Measurements from ENCODE around the gene WFS1.

Gene WFS1

DNA sequence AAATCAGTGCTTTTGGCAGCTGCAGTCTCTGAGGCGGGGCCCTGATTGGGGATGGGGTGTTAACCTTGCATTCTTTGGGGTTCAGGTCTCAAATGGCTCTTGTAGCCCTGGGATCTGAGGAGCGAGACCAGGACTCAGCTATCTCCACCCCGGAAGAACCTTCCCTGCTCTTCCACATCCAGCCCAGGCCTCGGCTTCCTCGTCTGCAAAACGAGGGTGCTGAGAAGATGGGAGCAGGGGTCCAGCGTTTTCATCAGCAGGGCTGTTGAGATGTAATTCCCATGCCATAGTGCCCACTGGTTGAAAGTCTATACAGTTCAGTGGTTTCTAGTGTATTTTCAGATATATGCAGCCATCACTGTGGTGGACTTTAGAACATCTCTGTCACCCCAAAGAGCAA is 34.6 kb upstream of the WFS1 start:
- FAIRE-seq = no peak
- no peak for TF ChIP-seq POLR2AphosphoS5 (IDR thresholded peaks at IDR 0.05; ENCODE audit: low read depth, low read length)
- no peak for TF ChIP-seq POU2F2 (IDR thresholded peaks at IDR 0.05; ENCODE audit: low read depth, low read length)
- TF ChIP-seq POLR2A (IDR thresholded peaks at IDR 0.05; ENCODE audit: low read depth, low read length) = no peak
- TF ChIP-seq SPI1 (IDR thresholded peaks at IDR 0.05; ENCODE audit: low read depth, low read length) = no peak
- TF ChIP-seq PAX5 (IDR thresholded peaks at IDR 0.05; ENCODE audit: insufficient read depth, low read length, severe bottlenecking) = no peak
- DNase-seq (ENCODE audit: insufficient read length, low spot score) = no peak

DNA sequence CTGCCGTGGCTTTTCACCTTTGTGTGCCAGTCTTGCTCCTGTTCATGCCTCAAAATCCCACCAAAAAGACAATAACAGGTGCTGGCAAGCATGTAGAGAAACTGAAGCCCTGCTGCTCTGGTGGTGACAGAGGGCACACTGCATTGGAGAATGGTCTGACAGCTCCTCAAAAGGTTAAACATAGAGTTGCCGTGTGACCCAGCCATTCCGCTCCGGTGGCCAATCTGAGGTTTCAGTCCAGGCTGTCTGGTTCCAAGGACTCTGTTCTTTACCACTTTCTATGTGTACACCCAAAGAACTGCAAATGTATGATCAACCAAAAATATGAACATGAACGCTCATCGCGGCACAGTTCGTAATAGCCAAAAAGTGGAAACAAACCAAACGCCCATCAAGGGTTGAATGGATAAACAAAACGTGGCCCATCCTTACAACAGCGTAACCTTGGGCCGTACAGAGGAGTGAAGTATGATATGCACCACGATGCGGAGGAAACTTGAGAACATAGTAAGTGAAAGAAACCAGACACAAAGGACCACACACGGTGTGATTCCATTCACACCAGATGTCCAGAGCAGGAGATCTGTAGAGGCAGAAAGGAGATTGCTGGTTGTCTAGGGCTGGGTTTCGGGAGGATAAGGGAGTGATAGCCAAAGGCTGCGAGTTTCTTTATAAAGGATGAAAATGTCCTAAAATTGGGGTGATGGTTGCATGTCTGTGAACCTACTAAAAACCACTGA is 33.6 kb upstream of the WFS1 start:
- TF ChIP-seq SPI1 (IDR thresholded peaks at IDR 0.05; ENCODE audit: low read depth, low read length) = no peak
- TF ChIP-seq POU2F2 (IDR thresholded peaks at IDR 0.05; ENCODE audit: low read depth, low read length) = no peak
- no peak for TF ChIP-seq TAF1 (IDR thresholded peaks at IDR 0.05; ENCODE audit: low read depth, low read length)
- TF ChIP-seq POLR2A (IDR thresholded peaks at IDR 0.05; ENCODE audit: low read depth, low read length) = no peak
- TF ChIP-seq POLR2AphosphoS5 (IDR thresholded peaks at IDR 0.05; ENCODE audit: low read depth, low read length) = no peak
- no peak for TF ChIP-seq PAX5 (IDR thresholded peaks at IDR 0.05; ENCODE audit: insufficient read depth, low read length, severe bottlenecking)
- FAIRE-seq = no peak
- no peak for DNase-seq (ENCODE audit: insufficient read length, low spot score)

DNA sequence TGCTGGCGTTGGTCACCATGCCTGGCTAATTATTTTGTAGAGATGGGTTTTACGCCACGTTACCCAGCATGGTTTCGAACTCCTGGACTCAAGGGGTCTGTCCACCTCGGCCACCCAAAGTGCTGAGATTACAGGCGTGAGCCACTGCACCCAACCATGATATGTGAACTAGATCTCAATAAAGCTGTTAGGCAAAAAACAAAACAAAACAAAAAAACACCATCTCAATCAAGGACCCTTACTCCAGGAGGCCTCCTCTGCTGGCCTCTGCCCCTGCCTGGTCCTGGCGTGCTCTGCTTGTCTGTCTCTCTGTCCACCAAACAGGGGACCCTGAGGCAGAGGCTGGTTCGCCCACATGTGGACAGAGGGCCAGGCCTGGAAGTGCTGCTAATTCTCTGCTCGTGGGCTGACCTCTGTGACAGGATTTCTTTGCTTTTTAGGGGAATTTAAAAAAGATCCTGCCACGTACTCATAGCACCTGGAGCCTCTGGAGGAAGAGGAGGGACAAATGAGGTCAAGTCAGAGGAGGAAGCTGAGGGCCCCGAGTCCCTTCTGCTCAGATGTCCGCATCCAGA is 32.7 kb upstream of the WFS1 start:
- no peak for FAIRE-seq
- TF ChIP-seq SPI1 (IDR thresholded peaks at IDR 0.05; ENCODE audit: low read depth, low read length) (no peak), PAX5 (IDR thresholded peaks at IDR 0.05; ENCODE audit: insufficient read depth, low read length, severe bottlenecking) (no peak), POLR2AphosphoS5 (IDR thresholded peaks at IDR 0.05; ENCODE audit: low read depth, low read length) (no peak)
- no peak for DNase-seq (ENCODE audit: insufficient read length, low spot score)

DNA sequence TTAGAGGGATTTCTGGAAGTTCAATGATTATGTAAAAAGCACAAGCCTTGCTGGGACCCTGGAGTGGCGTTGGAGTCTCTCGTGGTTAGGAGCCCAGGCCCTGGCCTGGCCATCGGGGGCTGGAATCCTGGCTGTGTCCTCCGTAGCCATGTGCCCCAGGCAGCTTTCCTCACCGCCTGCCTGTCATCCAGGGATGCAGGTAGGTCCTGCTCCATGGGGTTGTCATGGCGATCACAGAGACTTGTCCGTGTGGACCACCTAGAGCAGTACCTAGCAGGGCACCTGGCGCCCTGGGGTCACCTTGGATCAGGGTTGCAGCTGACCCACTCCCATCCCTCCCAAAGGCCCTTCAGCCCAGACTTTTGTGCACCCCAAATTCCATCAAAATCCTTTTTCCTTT is 30.2 kb upstream of the WFS1 start:
- TF ChIP-seq POU2F2 (IDR thresholded peaks at IDR 0.05; ENCODE audit: low read depth, low read length) (no peak), POLR2AphosphoS5 (IDR thresholded peaks at IDR 0.05; ENCODE audit: low read depth, low read length) (no peak), POLR2A (IDR thresholded peaks at IDR 0.05; ENCODE audit: low read depth, low read length) (no peak), TAF1 (IDR thresholded peaks at IDR 0.05; ENCODE audit: low read depth, low read length) (no peak), PAX5 (IDR thresholded peaks at IDR 0.05; ENCODE audit: insufficient read depth, low read length, severe bottlenecking) (no peak), SPI1 (IDR thresholded peaks at IDR 0.05; ENCODE audit: low read depth, low read length) (no peak)
- DNase-seq (ENCODE audit: insufficient read length, low spot score) = no peak
- no peak for FAIRE-seq

DNA sequence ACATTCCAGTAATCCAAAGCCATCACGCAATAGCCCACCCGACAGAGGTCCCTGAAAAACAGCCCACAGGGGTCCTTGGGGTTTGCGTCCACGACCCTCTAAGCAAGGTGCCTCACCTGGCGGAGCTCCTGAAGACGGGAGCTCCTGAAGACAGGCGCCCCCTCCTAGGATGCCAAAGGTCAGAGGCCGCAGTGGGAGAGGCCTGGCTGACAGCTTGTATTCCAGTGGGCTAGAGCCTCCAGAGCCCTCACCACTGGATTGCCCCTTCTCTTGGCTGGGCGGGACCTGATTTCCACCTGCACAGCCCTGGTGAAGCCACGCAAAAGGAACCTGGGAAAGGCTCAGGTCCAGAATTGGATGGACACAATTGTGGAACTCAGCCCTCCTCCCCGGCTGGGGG is 29.7 kb upstream of the WFS1 start:
- no peak for FAIRE-seq
- DNase-seq (ENCODE audit: insufficient read length, low spot score) = no peak
- TF ChIP-seq POLR2AphosphoS5 (IDR thresholded peaks at IDR 0.05; ENCODE audit: low read depth, low read length) = no peak
- TF ChIP-seq POU2F2 (IDR thresholded peaks at IDR 0.05; ENCODE audit: low read depth, low read length) = no peak
- no peak for TF ChIP-seq POLR2A (IDR thresholded peaks at IDR 0.05; ENCODE audit: low read depth, low read length)
- TF ChIP-seq SPI1 (IDR thresholded peaks at IDR 0.05; ENCODE audit: low read depth, low read length) = no peak
- TF ChIP-seq TAF1 (IDR thresholded peaks at IDR 0.05; ENCODE audit: low read depth, low read length) = no peak
- TF ChIP-seq PAX5 (IDR thresholded peaks at IDR 0.05; ENCODE audit: insufficient read depth, low read length, severe bottlenecking) = no peak

DNA sequence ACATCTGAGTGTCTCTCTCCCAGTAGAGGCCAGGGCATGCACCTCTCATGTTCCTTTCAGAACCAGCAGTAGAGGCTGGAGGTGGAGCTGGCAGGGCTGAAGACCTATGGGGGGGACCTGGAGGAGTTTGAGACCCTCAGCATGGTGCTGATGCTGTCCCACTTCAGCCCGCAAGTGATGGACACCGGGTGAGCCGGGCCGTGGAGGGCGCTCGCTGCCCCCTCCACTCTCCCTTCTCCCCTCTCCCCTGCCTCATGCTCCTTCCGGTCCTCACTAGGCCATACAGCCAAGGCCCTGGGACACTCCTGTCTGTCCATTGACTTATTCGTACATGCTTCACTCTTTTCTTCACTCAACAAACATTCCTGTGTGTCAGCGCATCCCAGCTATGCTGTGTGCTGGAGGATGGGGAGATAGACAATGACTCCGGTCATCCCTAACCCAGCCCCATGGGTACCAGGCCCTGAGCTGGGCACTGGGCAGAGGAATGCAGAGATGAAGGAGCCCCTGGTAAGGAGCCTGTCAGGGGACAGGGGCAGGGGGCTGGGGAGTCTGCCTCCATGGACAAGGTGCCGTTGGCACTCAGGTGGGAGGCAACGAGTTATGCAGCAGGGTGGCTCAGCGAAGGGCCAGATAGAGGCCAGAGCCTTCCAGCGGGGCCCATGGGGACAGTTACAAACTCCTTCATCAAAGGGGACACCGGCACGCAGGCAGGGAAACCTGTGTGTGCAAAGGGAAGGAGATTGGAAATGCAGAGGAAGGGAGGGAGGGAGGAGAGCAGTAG is 28.4 kb upstream of the WFS1 start:
- no peak for TF ChIP-seq POU2F2 (IDR thresholded peaks at IDR 0.05; ENCODE audit: low read depth, low read length)
- no peak for TF ChIP-seq TAF1 (IDR thresholded peaks at IDR 0.05; ENCODE audit: low read depth, low read length)
- no peak for TF ChIP-seq SPI1 (IDR thresholded peaks at IDR 0.05; ENCODE audit: low read depth, low read length)
- no peak for TF ChIP-seq PAX5 (IDR thresholded peaks at IDR 0.05; ENCODE audit: insufficient read depth, low read length, severe bottlenecking)
- no peak for TF ChIP-seq POLR2A (IDR thresholded peaks at IDR 0.05; ENCODE audit: low read depth, low read length)
- TF ChIP-seq POLR2AphosphoS5 (IDR thresholded peaks at IDR 0.05; ENCODE audit: low read depth, low read length) = no peak
- FAIRE-seq (no peak), DNase-seq (ENCODE audit: insufficient read length, low spot score) (no peak)

DNA sequence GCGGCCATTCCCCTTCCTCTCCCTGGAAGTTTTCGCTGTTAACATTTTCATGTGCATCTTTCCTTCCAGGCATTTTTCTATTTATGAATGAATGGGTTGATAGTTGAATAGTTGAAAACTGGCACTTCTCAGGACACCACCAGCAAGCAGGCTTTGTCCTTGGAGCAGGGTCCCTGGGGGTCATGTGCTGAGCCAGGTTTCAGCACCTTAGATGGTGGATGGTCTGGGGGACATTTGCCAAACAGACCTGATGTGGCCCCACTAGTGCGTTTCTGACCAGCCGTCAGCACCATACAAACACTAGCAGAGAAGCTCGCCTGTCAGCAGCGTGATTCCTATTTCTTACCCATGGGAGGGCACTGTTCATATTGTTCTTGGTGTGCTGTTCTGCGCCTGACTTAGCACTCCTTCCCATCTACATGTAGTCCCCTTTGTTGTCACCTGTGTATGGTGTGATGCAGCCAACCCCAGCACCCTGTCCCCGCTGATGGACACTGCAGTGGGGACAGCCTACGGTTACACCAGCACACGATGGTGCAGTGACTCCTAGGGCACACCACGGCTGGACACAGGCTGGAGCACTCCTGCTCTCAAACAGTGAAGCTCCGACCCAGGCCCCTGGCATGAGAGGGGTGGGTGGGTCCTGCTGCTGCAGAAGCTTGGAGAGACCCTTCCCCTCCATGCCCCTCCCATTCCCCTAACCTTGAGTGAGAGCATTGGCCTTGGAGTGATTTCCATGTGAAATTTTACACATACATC is 27.2 kb upstream of the WFS1 start:
- FAIRE-seq (no peak), DNase-seq (ENCODE audit: insufficient read length, low spot score) (no peak)
- TF ChIP-seq POU2F2 (IDR thresholded peaks at IDR 0.05; ENCODE audit: low read depth, low read length) = no peak
- TF ChIP-seq POLR2A (IDR thresholded peaks at IDR 0.05; ENCODE audit: low read depth, low read length) = no peak
- TF ChIP-seq TAF1 (IDR thresholded peaks at IDR 0.05; ENCODE audit: low read depth, low read length) = no peak
- TF ChIP-seq PAX5 (IDR thresholded peaks at IDR 0.05; ENCODE audit: insufficient read depth, low read length, severe bottlenecking) = no peak
- no peak for TF ChIP-seq SPI1 (IDR thresholded peaks at IDR 0.05; ENCODE audit: low read depth, low read length)
- no peak for TF ChIP-seq POLR2AphosphoS5 (IDR thresholded peaks at IDR 0.05; ENCODE audit: low read depth, low read length)

DNA sequence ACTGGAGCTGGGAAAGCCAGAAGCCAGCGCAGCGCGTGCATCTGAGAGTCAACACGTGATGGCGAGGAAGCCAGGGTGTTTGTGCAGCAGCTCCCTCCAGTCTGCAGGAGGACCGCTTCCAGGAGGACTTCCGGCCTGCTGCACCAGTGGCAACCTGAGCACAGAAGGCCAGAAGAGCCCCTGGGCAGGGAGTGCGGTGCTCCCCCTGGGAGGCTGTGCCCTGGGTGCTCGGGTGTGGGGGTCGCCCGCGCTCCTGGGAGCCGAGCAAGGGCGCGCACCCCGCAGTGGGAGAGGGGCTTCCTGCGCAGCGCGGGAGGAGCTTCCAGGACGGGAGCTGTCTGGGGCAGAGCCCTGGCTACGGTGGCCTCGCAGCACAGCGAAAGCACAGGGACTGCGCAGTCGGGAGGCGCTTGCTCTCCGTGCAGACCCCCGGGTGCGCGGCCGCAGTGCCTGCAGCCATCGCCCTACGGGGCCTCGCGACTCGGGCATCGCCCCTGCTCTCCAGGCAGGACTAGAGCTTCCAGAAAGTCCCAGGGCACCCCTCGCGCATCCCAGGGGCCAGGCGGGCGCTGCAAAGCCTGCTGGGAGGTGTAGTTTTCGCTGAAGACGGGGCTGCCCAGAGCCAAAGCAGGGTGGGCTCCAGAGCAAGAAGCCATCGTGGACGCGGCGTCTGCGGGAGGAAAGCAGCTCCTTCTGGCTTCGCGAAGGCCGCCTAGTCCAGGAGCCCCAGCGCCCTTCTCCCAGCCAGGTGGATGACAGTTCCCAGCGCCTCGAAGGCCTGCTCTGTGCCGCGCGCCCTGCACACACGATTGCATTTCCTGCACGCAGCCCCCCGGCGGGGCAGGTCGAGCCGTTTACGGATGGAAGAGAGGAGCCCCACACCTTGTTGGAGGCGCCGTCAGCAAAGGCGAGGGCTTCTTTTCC is 24.1 kb upstream of the WFS1 start:
- TF ChIP-seq POU2F2 (IDR thresholded peaks at IDR 0.05; ENCODE audit: low read depth, low read length) (no peak), POLR2A (IDR thresholded peaks at IDR 0.05; ENCODE audit: low read depth, low read length) (no peak), TAF1 (IDR thresholded peaks at IDR 0.05; ENCODE audit: low read depth, low read length) (no peak), SPI1 (IDR thresholded peaks at IDR 0.05; ENCODE audit: low read depth, low read length) (no peak), PAX5 (IDR thresholded peaks at IDR 0.05; ENCODE audit: insufficient read depth, low read length, severe bottlenecking) (no peak), POLR2AphosphoS5 (IDR thresholded peaks at IDR 0.05; ENCODE audit: low read depth, low read length) (no peak)
- DNase-seq (ENCODE audit: insufficient read length, low spot score) = no peak
- no peak for FAIRE-seq
